K562 (cell line): ENCODE measurements around the gene SNX25. TPM values are rescaled to one million over a fixed set of nuclear protein-coding genes. Genes with fewer than 3 reads are reported as not detected.

Source experiments
- ATAC-seq: fragments of 200-7000 bp; cut with Tn5 transposase; 3 replicates; pipeline ENCODE4 v1.9.1; 2020; ENCODE audit warnings: moderate library complexity
- BruUV-seq: library from RNA; stranded (reverse); fragments of 400-500 nt; replicated peaks from 2 replicates; lab custom pipeline; 2021; lab: Mats Ljungman, UMichigan
- CTCF ChIA-PET: fragments of 300-600 bp; formaldehyde crosslinking; extraction: SDS; loops from one replicate; lab custom pipeline; 2021; ENCODE audit warnings: low intra/inter-chr PET ratio; lab: Yijun Ruan, JAX
- POLR2A ChIA-PET: fragments of 300-600, 350-650 bp; sonication (Branson Sonifier 250); formaldehyde crosslinking; extraction: SDS; loops from one replicate; lab custom pipeline; 2021; ENCODE audit warnings: antibody characterized with exemption, inconsistent platforms; lab: Yijun Ruan, JAX
- DNase-seq, 4 experiments: peaks; one replicate each; pipeline versions ENCODE4 v3.0.0 to v3.0.0-alpha.2; 2011 to 2018; ENCODE audit warnings: low spot score in 3 of 4, mixed read lengths in 3 of 4; ENCODE audit errors: extremely low read depth in 1 of 4
- FAIRE-seq: peaks from 2 replicates; lab custom pipeline; 2011; peaks lifted over from hg19 to GRCh38; lab: Jason Lieb, UNC
- H2AFZ ChIP-seq: 2 replicates; pipeline ENCODE4 v1.6.0; 2011; ENCODE audit warnings: low read depth, low read length, control low read depth, inconsistent platforms
- H3K27ac ChIP-seq: fragments of 200-600 bp; 3 replicates; pipeline ENCODE4 v1.8.0; 2011; ENCODE audit warnings: low read depth, mild to moderate bottlenecking, control low read depth, inconsistent platforms, low read length, moderate library complexity, mixed read lengths; ENCODE audit errors: extremely low read depth
- H3K27me3 ChIP-seq, 2 experiments: fragments of 300-600 bp in 1 of 2; 2 replicates in 1 of 2; 3 replicates in 1 of 2; pipeline versions ENCODE4 v1.6.0 to v1.8.0; 2011; ENCODE audit warnings: inconsistent platforms in 2 of 2, low read length in 2 of 2, mild to moderate bottlenecking in 1 of 2, mixed read lengths in 1 of 2, moderate library complexity in 1 of 2; ENCODE audit not compliant: control insufficient read depth in 2 of 2, insufficient read depth in 2 of 2
- H3K36me3 ChIP-seq: fragments of 300-600 bp; 3 replicates; pipeline ENCODE4 v1.8.0; 2011; ENCODE audit warnings: mild to moderate bottlenecking, low read length, inconsistent platforms; ENCODE audit not compliant: control insufficient read depth, insufficient read depth
- H3K4me1 ChIP-seq, 2 experiments: fragments of 200-600 bp in 1 of 2; replicated peaks in 1 of 2; 2 replicates in 1 of 2; 3 replicates in 1 of 2; pipeline versions ENCODE4 v1.5.1 to v1.8.0; 2011; ENCODE audit warnings: inconsistent platforms in 2 of 2, low read length in 2 of 2, mild to moderate bottlenecking in 1 of 2, mixed read lengths in 1 of 2, moderate library complexity in 1 of 2; ENCODE audit not compliant: control insufficient read depth in 2 of 2, insufficient read depth in 2 of 2
- H3K4me2 ChIP-seq: 2 replicates; pipeline ENCODE4 v1.6.1; 2011; ENCODE audit warnings: low read length, control low read depth, inconsistent platforms, mixed read lengths; ENCODE audit not compliant: insufficient read depth
- H3K4me3 ChIP-seq: fragments of 200-600 bp; sonication (generic), shearing (Covaris generic); 2 replicates; pipeline ENCODE4 v1.5.1; 2016; ENCODE audit warnings: control low read depth, inconsistent platforms
- H3K79me2 ChIP-seq: fragments of 200-600 bp; 3 replicates; pipeline ENCODE4 v1.8.0; 2011; ENCODE audit warnings: low read length, inconsistent platforms; ENCODE audit not compliant: control insufficient read depth, insufficient read depth
- H3K9ac ChIP-seq, 2 experiments: 2 replicates each; pipeline versions ENCODE4 v1.6.0 to v1.6.1; 2011; ENCODE audit warnings: low read depth in 2 of 2, low read length in 2 of 2, control low read depth in 1 of 2, inconsistent platforms in 1 of 2, mild to moderate bottlenecking in 1 of 2, mixed read lengths in 1 of 2; ENCODE audit not compliant: insufficient read depth in 1 of 2
- H3K9me1 ChIP-seq: one replicate; pipeline ENCODE4 v1.6.0; 2011; ENCODE audit warnings: inconsistent platforms, mild to moderate bottlenecking, low read length, moderate library complexity; ENCODE audit not compliant: control insufficient read depth, insufficient read depth
- H3K9me3 ChIP-seq: replicated peaks from 2 replicates; pipeline ENCODE4 v1.5.1; 2011; ENCODE audit warnings: low read depth, low read length, inconsistent platforms; ENCODE audit not compliant: control insufficient read depth, insufficient read depth
- H4K20me1 ChIP-seq: replicated peaks from 2 replicates; pipeline ENCODE4 v1.6.1; 2011; ENCODE audit warnings: low read length, inconsistent platforms, mixed read lengths; ENCODE audit not compliant: control insufficient read depth, insufficient read depth
- C11orf30 ChIP-seq: fragments of 450-650 bp; IDR thresholded peaks from 2 replicates; pipeline ENCODE4 v1.6.1; 2016; ENCODE audit warnings: low read depth, mild to moderate bottlenecking
- CBX2 ChIP-seq: fragments of 200-600 bp; sonication (generic); IDR thresholded peaks from one replicate; pipeline ENCODE4 v1.6.1; 2012; ENCODE audit warnings: mild to moderate bottlenecking, low read length, inconsistent platforms; ENCODE audit not compliant: insufficient read depth, poor library complexity, severe bottlenecking
- CREB3L1 ChIP-seq: fragments of 450-650 bp; IDR thresholded peaks from 2 replicates; pipeline ENCODE4 v1.6.1; 2014; ENCODE audit warnings: low read depth, mild to moderate bottlenecking, moderate library complexity, borderline replicate concordance
- EGR1 ChIP-seq: fragments of 450-650 bp; conservative IDR thresholded peaks from 2 replicates; pipeline ENCODE4 v1.6.1; 2017; ENCODE audit warnings: mild to moderate bottlenecking
- FOSL1 ChIP-seq: fragments of 200-800 bp; sonication (Bioruptor generic); conservative IDR thresholded peaks from 2 replicates; pipeline ENCODE4 v1.6.1; 2016; ENCODE audit warnings: missing genetic modification characterization, missing compliant biosample characterization
- HDAC8 ChIP-seq: fragments of 450-650 bp; IDR thresholded peaks from 2 replicates; pipeline ENCODE4 v1.6.1; 2016; ENCODE audit warnings: mild to moderate bottlenecking, missing genetic modification characterization, moderate library complexity, missing compliant biosample characterization
- NFE2 ChIP-seq: IDR thresholded peaks from 2 replicates; pipeline ENCODE4 v1.6.1; 2014; ENCODE audit warnings: antibody characterized with exemption, low read depth
- NR3C1 ChIP-seq: sonication (generic); formaldehyde crosslinking; IDR thresholded peaks from 2 replicates; pipeline ENCODE4 v1.8.1; 2022; ENCODE audit warnings: missing genetic modification reagents
- SMAD1 ChIP-seq: fragments of 150-350 bp; IDR thresholded peaks from 2 replicates; pipeline ENCODE4 v1.6.1; 2014; ENCODE audit warnings: low read length, low read depth; ENCODE audit not compliant: partially characterized antibody
- TEAD4 ChIP-seq, 2 experiments: sonication (generic) in 1 of 2; formaldehyde crosslinking in 1 of 2; IDR thresholded peaks; 2 replicates each; pipeline versions ENCODE4 v1.6.1 to v1.8.0; 2012 to 2022; ENCODE audit warnings: borderline replicate concordance in 1 of 2, inconsistent platforms in 1 of 2, low read length in 1 of 2, mild to moderate bottlenecking in 1 of 2, missing genetic modification reagents in 1 of 2
- USF1 ChIP-seq: sonication (generic); formaldehyde crosslinking; IDR thresholded peaks from 2 replicates; pipeline ENCODE4 v1.9.0; 2022; ENCODE audit warnings: mild to moderate bottlenecking, missing genetic modification reagents
- ZNF316 ChIP-seq: fragments of 450-650 bp; IDR thresholded peaks from 2 replicates; pipeline ENCODE4 v1.6.1; 2016
- ZNF384 ChIP-seq: IDR thresholded peaks from 2 replicates; pipeline ENCODE4 v1.6.1; 2012; ENCODE audit warnings: low read depth, low read length, improper control_type of control experiment
- ZNF41 ChIP-seq: fragments of 250-450 bp; sonication (Bioruptor Pico); conservative IDR thresholded peaks from 2 replicates; pipeline ENCODE4 v1.4.0; 2020; ENCODE audit warnings: mild to moderate bottlenecking
- WGBS: fragments of 100-300 bp; shearing (Covaris generic); methylation state at CpG from one replicate; pipeline ENCODE4 v1.1.6; 2016; ENCODE audit warnings: low coverage, mixed read lengths; ENCODE audit not compliant: insufficient coverage; ENCODE audit errors: missing lambda C conversion rate; 5-methylcytosine and 5-hydroxymethylcytosine counted together
- in situ Hi-C: fragments of 300-500 bp; cut with MboI; formaldehyde crosslinking; loops from 4 replicates; pipeline ENCODE4 v1.15.0; 2018; ENCODE audit warnings: inconsistent platforms, mixed read lengths
- intact Hi-C: fragments of 100-400 bp; cut with micrococcal nuclease; formaldehyde crosslinking; loops from 2 replicates; pipeline ENCODE4 v1.14.2; 2022
- polyA plus RNA-seq, 8 experiments: library from polyadenylated mRNA; depleted of rRNA in 4 of 8; stranded (reverse) in 5 of 8; unstranded in 3 of 8; fragments of >200 nt; fragmentation: Nextera tagmentation in 2 of 8; fragmentation: Illumina TruSeq in 1 of 8; extraction: Ambion mirVana in 2 of 8; extraction: Trizol in 1 of 8; gene quantifications; 2 replicates each; pipeline versions ENCODE4 v1.2.1 to v1.2.3, GENCODE V29; 2011 to 2014; ENCODE audit warnings: inconsistent platforms in 1 of 8, missing spikeins in 1 of 8
- total RNA-seq, 7 experiments: library from RNA; depleted of rRNA in 6 of 7; stranded (reverse); fragments of >200 nt in 6 of 7; fragmentation: Illumina TruSeq in 2 of 7; extraction: Trizol in 2 of 7; gene quantifications; 2 replicates each; pipeline versions ENCODE4 v1.2.1 to v1.2.3, GENCODE V29; 2011 to 2021; ENCODE audit warnings: low replicate concordance in 1 of 7

SNX25 gene
- total and polyA plus RNA-seq, 9 of the 15 experiments (the other 6 are each of a cell fraction or from before 2014, with no cell fraction given): 2.5 to 23.4 (median 13.3) TPM

GRCh38 chr4:185255868-185256267, 46.5 kb downstream of the SNX25 start:
- H4K20me1 ChIP-seq: no peaks in the 10 kb centered on the region
- FAIRE-seq (peak; percentile 61), ATAC-seq (no peak)
- no peak overlapping the region for H3K4me3 ChIP-seq
- no TSS peak for BruUV-seq
- peaks cover 3 to 25% of the 10 kb centered on the region in 2 experiments; a peak in 4 of 5 replicates for H3K4me1 ChIP-seq
- no peaks in the 10 kb centered on the region for H3K9me3 ChIP-seq
- H3K9ac ChIP-seq: no peak overlapping the region
- no peaks in the 10 kb centered on the region for H3K79me2 ChIP-seq
- no peak overlapping the region; the same call in 2 of the 3 replicates for H3K27ac ChIP-seq
- intact Hi-C loops: no loop called here
- no peak overlapping the region for H2AFZ ChIP-seq
- H3K27me3 ChIP-seq: no peaks in the 10 kb centered on the region
- TF ChIP-seq USF1 (CRISPR knock-in tag): no peak
- TF ChIP-seq ZNF316: peak; percentile 26
- TF ChIP-seq, all 486 proteins: peak for 1
- Histone ChIP-seq H3K9me1 (no peaks in the 10 kb centered on the region), H3K4me2 (no peak overlapping the region), H3K36me3 (peaks cover 4% of the 10 kb centered on the region; the same call in 1 of the 3 replicates)
- 54% methylated on average over 3 of the region's 3 CpGs for WGBS
- in situ Hi-C loops: no loop called here
- DNase-seq: no peak
- ChIA-PET CTCF (no interaction called here), POLR2A (interaction anchor here (0.7 to 0.9 kb wide), 2 partner anchors 9 to 1415 kb away, joined by 3 to 4 read pairs; no protein-coding TSS in a partner anchor)

GRCh38 chr4:185256446-185256845, 47.0 kb downstream of the SNX25 start:
- Histone ChIP-seq H2AFZ (no peak overlapping the region), H3K79me2 (no peaks in the 10 kb centered on the region), H3K9me3 (no peaks in the 10 kb centered on the region), H3K27me3 (no peaks in the 10 kb centered on the region), H3K4me2 (no peak overlapping the region), H3K27ac (no peak overlapping the region; the same call in 2 of the 3 replicates), H3K9ac (no peak overlapping the region), H3K9me1 (no peaks in the 10 kb centered on the region), H4K20me1 (no peaks in the 10 kb centered on the region), H3K36me3 (peaks cover 4% of the 10 kb centered on the region; the same call in 1 of the 3 replicates), H3K4me1 (peaks cover 3 to 25% of the 10 kb centered on the region in 2 experiments; a peak in 4 of 5 replicates), H3K4me3 (no peak overlapping the region)
- ChIA-PET CTCF (no interaction called here), POLR2A (interaction anchor here (0.9 to 1.0 kb wide), 2 partner anchors 10 to 113 kb away, joined by 3 to 4 read pairs; partner anchors contain the start of gene SLC25A4)
- intact Hi-C loops: no loop called here
- DNase-seq (peak in 3 of 4 experiments; percentile 17 to 66 (median 35)), FAIRE-seq (peak; percentile 67), ATAC-seq (peak; percentile 85)
- BruUV-seq: no TSS peak
- WGBS: 12% methylated on average over 2 of the region's 3 CpGs
- in situ Hi-C loops: no loop called here
- TF ChIP-seq EGR1: 0 out of 2 replicates have a peak, but pooled peaks have one; percentile 14
- no peak for TF ChIP-seq CBX2
- TF ChIP-seq ZNF384: peak; percentile 90
- no peak for TF ChIP-seq HDAC8
- 0 out of 2 replicates have a peak, but pooled peaks have one; percentile 2 for TF ChIP-seq C11orf30
- no peak for TF ChIP-seq ZNF41 (CRISPR knock-in tag)
- TF ChIP-seq TEAD4 (IDR thresholded peaks at IDR 0.05; ENCODE audit: low read length): peak; percentile 36; the same call in 1 of the 2 replicates
- TF ChIP-seq TEAD4 (CRISPR knock-in tag; IDR thresholded peaks at IDR 0.05; ENCODE audit: borderline replicate concordance): no peak
- TF ChIP-seq FOSL1 (tag): 0 out of 2 replicates have a peak, but pooled peaks have one; percentile 21
- TF ChIP-seq CREB3L1: no peak
- TF ChIP-seq NR3C1 (CRISPR knock-in tag): no peak
- peak; percentile 34; the same call in 1 of the 2 replicates for TF ChIP-seq NFE2
- TF ChIP-seq SMAD1: no peak
